Esophagus muscularis mucosa (tissue), 3 donors: ENCODE measurements around the gene SNX10.

Source experiments
- POLR2A ChIP-seq: fragments of 450-650 bp; IDR thresholded peaks from one replicate; pipeline ENCODE4 v1.6.1; 2017; ENCODE audit warnings: antibody characterized with exemption, moderate library complexity, mild to moderate bottlenecking, low read depth
- POLR2AphosphoS5 ChIP-seq, 2 donors: sonication (generic); formaldehyde crosslinking; IDR thresholded peaks; one replicate each; pipeline ENCODE4 v1.6.1; 2017; ENCODE audit warnings: antibody characterized with exemption in 2 of 2
- TF ChIP-seq, protein P1 (sequence below), 3 experiments: fragments of 200-600 bp in 2 of 3; fragments of 450-650 bp in 1 of 3; sonication (generic) in 2 of 3; IDR thresholded peaks; one replicate each; pipeline ENCODE4 v1.5.1; 2017 to 2019; ENCODE audit warnings: antibody characterized with exemption in 3 of 3, mild to moderate bottlenecking in 2 of 3, moderate library complexity in 1 of 3

GRCh38 chr7:26306790-26307189, 15.1 kb downstream of the SNX10 start:
- TF ChIP-seq POLR2A (no peak), POLR2AphosphoS5 (IDR thresholded peaks at IDR 0.05) (no peak)
- TF ChIP-seq, protein P1, sequence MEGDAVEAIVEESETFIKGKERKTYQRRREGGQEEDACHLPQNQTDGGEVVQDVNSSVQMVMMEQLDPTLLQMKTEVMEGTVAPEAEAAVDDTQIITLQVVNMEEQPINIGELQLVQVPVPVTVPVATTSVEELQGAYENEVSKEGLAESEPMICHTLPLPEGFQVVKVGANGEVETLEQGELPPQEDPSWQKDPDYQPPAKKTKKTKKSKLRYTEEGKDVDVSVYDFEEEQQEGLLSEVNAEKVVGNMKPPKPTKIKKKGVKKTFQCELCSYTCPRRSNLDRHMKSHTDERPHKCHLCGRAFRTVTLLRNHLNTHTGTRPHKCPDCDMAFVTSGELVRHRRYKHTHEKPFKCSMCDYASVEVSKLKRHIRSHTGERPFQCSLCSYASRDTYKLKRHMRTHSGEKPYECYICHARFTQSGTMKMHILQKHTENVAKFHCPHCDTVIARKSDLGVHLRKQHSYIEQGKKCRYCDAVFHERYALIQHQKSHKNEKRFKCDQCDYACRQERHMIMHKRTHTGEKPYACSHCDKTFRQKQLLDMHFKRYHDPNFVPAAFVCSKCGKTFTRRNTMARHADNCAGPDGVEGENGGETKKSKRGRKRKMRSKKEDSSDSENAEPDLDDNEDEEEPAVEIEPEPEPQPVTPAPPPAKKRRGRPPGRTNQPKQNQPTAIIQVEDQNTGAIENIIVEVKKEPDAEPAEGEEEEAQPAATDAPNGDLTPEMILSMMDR (IDR thresholded peaks at IDR 0.05) = no peak
